ENCODE data around the gene PLD4. TPM values are rescaled to one million over a fixed set of nuclear protein-coding genes. Genes with fewer than 3 reads are reported as not detected.

The PLD4 gene
- total RNA-seq, 6 experiments from 2014 or later: 0.12 to 0.49 (median 0.33) TPM; not detected in 2

GRCh38 chr14:104891664-104892530 is 32.8 kb upstream of the PLD4 start:
- ATAC-seq: no peak
- whole genome bisulfite sequencing (ENCODE audit: insufficient coverage, low coverage, low lambda C conversion rate, missing lambda C conversion rate): no CpG with 5 or more reads among the region's 13 CpGs
- intact Hi-C loops (cut with DNase I): no loop called here
- Histone ChIP-seq H3K36me3 (peaks cover 0 to 7% (median 0%) of the 10 kb centered on the region in 4 donors), H3K4me3 (no peak overlapping the region), H3K27me3 (no peaks in the 10 kb centered on the region), H3K27ac (no peak overlapping the region), H3K4me1 (peaks cover 0 to 5% (median 0%) of the 10 kb centered on the region in 4 donors), H3K9me3 (no peaks in the 10 kb centered on the region)
- no peak for TF ChIP-seq POLR2A (IDR thresholded peaks at IDR 0.05)
- TF ChIP-seq CTCF (IDR thresholded peaks at IDR 0.05): no peak
- peak; percentile 21 to 52 (median 47) for DNase-seq

DNA sequence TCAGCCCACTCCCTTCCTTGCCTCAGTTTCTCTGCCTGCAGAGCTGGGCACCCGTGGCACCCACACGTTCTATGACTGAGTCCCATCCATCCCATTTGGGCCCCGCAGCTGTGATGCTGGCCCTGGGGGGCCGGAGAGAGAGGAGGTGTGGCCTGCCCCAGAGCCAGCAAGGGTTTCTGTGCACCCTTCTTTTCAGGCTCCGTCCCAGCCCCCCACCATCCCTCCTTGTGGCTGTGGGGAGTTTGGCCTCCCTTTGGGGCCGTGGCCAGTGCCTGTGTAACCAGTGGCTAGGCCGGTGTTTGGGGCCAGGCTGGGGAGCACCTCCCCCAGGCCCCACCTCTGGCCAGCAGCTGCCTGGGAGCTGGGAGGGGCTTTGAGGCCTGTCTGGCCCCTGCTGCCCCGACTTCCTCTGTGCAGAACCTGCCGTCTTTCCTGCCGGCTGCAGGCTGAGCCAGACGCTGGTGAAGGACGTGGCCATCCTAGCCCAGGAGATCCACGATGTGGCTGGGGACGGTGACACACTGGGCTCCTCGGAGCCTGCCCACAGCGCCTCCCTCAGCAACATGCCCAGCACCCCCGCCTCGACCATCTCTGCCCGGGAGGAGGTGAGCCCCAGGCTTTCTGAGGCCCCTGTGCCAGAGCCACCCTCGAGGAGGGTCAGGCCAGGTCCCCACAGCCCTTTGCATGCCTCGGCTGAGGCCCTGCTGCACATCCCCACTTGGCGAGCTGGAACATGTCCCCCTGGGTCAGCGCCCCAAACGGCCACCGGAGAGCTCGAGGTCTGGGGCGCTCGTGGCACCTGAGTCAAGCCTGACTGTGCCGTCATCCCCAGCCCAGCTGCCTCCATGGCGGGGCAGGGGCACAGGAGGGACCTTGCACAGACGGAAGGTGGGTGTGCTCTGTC is 31.9 kb upstream of the PLD4 start:
- no peak overlapping the region for H3K4me3 ChIP-seq
- no peaks in the 10 kb centered on the region for H3K27me3 ChIP-seq
- H3K36me3 ChIP-seq: no peaks in the 10 kb centered on the region
- H3K27ac ChIP-seq: no peak overlapping the region
- no peaks in the 10 kb centered on the region for H3K9me3 ChIP-seq
- intact Hi-C loops (cut with DNase I): no loop called here
- TF ChIP-seq CTCF (IDR thresholded peaks at IDR 0.05) (no peak), POLR2A (IDR thresholded peaks at IDR 0.05) (no peak)
- ATAC-seq (no peak), DNase-seq (peak in 2 of 3 donors; percentile 18 to 44)
- H3K4me1 ChIP-seq: peaks cover 0 to 5% (median 0%) of the 10 kb centered on the region in 4 donors
- WGBS (ENCODE audit: insufficient coverage, low coverage, low lambda C conversion rate, missing lambda C conversion rate): no CpG with 5 or more reads among the region's 31 CpGs

DNA sequence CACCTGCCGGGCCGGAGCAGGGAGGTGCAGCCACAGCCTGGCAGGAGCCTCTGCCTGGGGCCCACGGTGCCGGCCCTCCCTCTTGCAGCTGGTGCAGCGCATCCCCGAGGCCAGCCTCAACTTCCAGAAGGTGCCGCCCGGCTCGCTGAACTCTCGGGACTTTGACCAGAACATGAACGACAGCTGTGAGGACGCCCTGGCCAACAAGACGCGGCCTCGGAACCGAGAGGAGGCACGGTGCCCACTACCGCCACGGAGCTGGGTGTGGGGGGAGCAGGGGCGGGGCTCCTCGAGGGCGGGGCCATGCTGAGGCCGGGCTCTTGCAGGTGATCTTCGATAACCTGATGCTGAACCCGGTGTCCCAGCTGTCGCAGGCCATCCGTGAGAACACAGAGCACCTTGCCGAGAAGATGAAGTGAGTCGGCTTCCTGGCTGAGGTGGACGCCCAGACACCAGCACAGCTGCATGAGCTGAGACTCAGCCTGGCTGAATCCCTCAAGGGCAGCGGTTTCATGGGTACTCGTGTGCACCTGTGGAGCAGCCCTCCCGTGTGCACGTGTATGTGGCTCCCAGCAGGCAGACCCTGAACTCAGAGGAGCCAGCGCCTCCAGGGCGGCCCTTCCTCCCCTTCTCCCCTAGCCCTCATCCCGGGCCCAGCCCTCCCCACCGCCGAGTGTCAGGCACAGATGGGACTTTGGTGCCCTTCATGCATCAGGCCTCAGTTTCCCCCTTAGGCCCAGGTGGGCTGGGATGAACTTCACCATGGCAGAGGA is 31.1 kb upstream of the PLD4 start:
- ATAC-seq: no peak
- no peak overlapping the region for H3K27ac ChIP-seq
- no peak for TF ChIP-seq CTCF (IDR thresholded peaks at IDR 0.05)
- TF ChIP-seq POLR2A (IDR thresholded peaks at IDR 0.05): no peak
- H3K9me3 ChIP-seq: no peaks in the 10 kb centered on the region
- peaks cover 0 to 5% (median 0%) of the 10 kb centered on the region in 4 donors for H3K4me1 ChIP-seq
- WGBS (ENCODE audit: insufficient coverage, low coverage, low lambda C conversion rate, missing lambda C conversion rate): 0% methylated on average over 1 of the region's 39 CpGs
- intact Hi-C loops (cut with DNase I): no loop called here
- no peaks in the 10 kb centered on the region for H3K27me3 ChIP-seq
- no peaks in the 10 kb centered on the region for H3K36me3 ChIP-seq
- DNase-seq: peak; percentile 25 to 53 (median 49)
- H3K4me3 ChIP-seq: no peak overlapping the region
